B cell (primary cell): ENCODE measurements around the gene ADAMTS16.

ENCODE experiments used
- CTCF ChIP-seq: fragments of 200-600 bp; IDR thresholded peaks from one replicate; pipeline ENCODE4 v1.8.0; 2022; ENCODE audit warnings: antibody characterized with exemption, mild to moderate bottlenecking
- EZH2 ChIP-seq: IDR thresholded peaks from 2 replicates; pipeline ENCODE4 v1.6.1; 2012; ENCODE audit warnings: borderline replicate concordance, low read depth, mild to moderate bottlenecking, moderate library complexity, low read length; ENCODE audit not compliant: insufficient read depth, poor library complexity, severe bottlenecking

DNA sequence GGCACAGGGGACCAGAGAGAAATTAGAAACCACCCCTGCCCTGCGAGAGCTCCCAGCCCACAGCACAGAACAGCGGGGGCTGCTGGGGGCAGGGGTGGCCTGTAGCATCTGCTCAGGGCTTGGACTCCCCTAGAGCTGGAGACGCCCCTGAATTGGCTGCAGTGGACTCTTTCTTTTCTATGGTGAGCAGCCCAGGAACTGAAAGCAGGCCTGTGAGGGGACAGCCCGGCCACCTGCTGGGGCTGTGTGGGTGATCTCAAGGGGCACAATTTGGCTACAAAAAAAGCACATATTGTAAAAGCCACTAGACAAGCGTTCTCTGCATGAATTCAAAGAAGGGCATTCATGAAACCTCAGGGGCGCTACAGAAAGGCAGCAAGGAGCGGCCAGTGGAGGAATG lies 224.8 kb downstream of the ADAMTS16 start:
- TF ChIP-seq CTCF (no peak), EZH2 (no peak)
